Measurements from ENCODE around the gene TUBA1A.
"Not testable (repeated sequence)": the region's sequence is repeated elsewhere in the genome, so short reads cannot be mapped to it uniquely, and the experiment has no call there.

Gene TUBA1A

GRCh38 chr12:49146406-49146805 lies 42.5 kb downstream of the TUBA1A start:
- DNase-seq, result no peak

- DNase-seq, result no peak
Observed at GRCh38 chr12:49144384-49144783, 44.5 kb downstream of the TUBA1A start.

GRCh38 chr12:49138999-49139398 lies 49.9 kb downstream of the TUBA1A start:
- DNase-seq, result no peak

GRCh38 chr12:49138587-49138986 lies 50.3 kb downstream of the TUBA1A start:
- no peak for DNase-seq

- DNase-seq, result no peak
Observed at GRCh38 chr12:49137476-49137875, 51.4 kb downstream of the TUBA1A start.

DNA sequence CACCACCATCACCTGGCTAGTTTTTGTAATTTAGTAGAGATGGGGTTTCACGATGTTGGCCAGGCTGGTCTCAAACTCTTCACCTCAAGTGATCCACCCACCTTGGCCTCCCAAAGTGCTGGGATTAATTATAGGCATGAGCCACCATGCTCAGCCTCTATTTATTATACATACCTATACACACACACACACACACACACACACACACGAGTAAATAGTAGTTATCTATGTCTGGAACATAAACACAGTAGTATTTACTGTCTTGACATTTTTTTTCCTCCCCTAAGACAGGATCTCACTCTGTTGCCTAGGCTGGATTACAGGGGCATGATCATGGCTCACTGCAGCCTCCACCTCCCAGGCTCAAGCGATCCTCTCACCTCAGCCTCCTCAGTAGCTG lies 51.9 kb downstream of the TUBA1A start:
- not testable (repeated sequence) for DNase-seq
